PFSK-1 (cell line): Measurements from ENCODE around the gene SH3RF1.

Experiments used
- FOXP2 ChIP-seq: optimal IDR thresholded peaks from 2 replicates; pipeline ENCODE3; 2011; ENCODE audit warnings: borderline replicate concordance, control low read depth, inconsistent platforms; ENCODE audit not compliant: insufficient read depth; ENCODE audit errors: extremely low read length, extremely low read depth
- POLR2AphosphoS5 ChIP-seq: IDR thresholded peaks from 2 replicates; pipeline ENCODE4 v1.6.1; 2012; ENCODE audit warnings: low read depth, mild to moderate bottlenecking, control low read depth, low read length, moderate library complexity
- SIN3A ChIP-seq: IDR thresholded peaks from 2 replicates; pipeline ENCODE4 v1.6.1; 2012; ENCODE audit warnings: mild to moderate bottlenecking, low read length, moderate library complexity, borderline replicate concordance; ENCODE audit not compliant: insufficient read depth
- TAF1 ChIP-seq: IDR thresholded peaks from 2 replicates; pipeline ENCODE4 v1.6.1; 2012; ENCODE audit warnings: low read length, control low read depth, borderline replicate concordance; ENCODE audit not compliant: insufficient read depth
- TF ChIP-seq, protein P1 (sequence below), 2 experiments: IDR thresholded peaks; 2 replicates each; pipeline versions ENCODE4 v1.6.1 to v1.8.0; 2011 to 2012; ENCODE audit warnings: low read depth in 2 of 2, low read length in 2 of 2, control low read depth in 1 of 2, inconsistent platforms in 1 of 2, mild to moderate bottlenecking in 1 of 2, moderate library complexity in 1 of 2; ENCODE audit not compliant: insufficient read depth in 1 of 2

SH3RF1 gene

DNA sequence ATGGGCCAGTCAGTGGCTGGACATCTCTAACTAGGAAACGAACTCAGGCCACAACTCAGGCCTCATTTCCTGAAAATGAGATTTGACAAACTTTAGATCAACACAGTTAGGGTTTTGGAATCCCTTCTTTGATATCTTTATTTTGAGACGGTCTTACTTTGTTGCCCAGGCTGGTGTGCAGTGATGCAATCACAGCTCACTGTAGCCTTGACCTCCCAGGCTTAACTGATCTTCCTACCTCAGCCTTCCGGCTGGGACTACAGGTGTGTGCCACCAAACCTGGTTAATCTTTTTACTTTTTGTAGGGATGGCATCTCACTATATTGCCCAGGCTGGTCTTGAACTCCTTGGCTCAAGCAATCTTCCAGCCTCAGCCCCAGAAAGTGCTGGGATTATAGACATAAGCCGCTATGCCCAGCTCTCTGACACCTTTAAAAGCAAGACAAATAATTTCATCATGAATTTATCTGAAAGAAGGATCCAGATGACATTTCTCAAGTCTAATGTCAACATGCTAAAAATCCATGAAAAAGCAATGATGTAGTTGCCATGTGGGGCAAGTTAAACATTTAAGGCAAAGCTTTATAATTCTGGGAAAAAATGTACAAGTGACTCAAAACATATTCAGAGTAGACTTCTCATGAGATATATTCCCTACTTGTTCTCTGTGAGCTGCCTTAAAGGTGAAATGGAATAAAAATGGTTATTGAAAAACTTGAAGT is 171.6 kb downstream of the SH3RF1 start:
- TF ChIP-seq, protein P1, sequence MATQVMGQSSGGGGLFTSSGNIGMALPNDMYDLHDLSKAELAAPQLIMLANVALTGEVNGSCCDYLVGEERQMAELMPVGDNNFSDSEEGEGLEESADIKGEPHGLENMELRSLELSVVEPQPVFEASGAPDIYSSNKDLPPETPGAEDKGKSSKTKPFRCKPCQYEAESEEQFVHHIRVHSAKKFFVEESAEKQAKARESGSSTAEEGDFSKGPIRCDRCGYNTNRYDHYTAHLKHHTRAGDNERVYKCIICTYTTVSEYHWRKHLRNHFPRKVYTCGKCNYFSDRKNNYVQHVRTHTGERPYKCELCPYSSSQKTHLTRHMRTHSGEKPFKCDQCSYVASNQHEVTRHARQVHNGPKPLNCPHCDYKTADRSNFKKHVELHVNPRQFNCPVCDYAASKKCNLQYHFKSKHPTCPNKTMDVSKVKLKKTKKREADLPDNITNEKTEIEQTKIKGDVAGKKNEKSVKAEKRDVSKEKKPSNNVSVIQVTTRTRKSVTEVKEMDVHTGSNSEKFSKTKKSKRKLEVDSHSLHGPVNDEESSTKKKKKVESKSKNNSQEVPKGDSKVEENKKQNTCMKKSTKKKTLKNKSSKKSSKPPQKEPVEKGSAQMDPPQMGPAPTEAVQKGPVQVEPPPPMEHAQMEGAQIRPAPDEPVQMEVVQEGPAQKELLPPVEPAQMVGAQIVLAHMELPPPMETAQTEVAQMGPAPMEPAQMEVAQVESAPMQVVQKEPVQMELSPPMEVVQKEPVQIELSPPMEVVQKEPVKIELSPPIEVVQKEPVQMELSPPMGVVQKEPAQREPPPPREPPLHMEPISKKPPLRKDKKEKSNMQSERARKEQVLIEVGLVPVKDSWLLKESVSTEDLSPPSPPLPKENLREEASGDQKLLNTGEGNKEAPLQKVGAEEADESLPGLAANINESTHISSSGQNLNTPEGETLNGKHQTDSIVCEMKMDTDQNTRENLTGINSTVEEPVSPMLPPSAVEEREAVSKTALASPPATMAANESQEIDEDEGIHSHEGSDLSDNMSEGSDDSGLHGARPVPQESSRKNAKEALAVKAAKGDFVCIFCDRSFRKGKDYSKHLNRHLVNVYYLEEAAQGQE (IDR thresholded peaks at IDR 0.05; ENCODE audit: insufficient read depth in 1 of 2, low read depth in 2 of 2, low read length in 2 of 2): no peak
- TF ChIP-seq SIN3A (no peak), FOXP2 (no peak)

DNA sequence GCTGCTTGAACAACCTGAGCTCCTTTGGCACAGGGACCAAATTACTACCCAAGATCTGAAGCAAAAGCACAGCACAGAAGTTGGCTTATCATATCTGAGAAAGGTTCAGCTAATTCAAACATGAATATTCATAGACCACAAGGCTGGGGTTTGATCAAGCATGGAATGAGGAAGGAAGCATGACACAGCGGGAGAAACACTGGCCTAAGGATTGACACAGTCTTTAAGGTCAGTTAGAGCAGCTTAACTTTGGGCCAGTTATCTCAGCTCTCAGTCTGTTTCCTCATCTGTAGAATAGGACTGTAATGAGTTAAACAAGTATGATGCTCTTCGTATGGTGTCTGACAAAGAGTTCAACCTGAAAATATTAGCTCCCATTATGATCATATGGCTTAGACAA is 172.2 kb downstream of the SH3RF1 start:
- TF ChIP-seq, protein P1 (IDR thresholded peaks at IDR 0.05; ENCODE audit: insufficient read depth in 1 of 2, low read depth in 2 of 2, low read length in 2 of 2): no peak
- no peak for TF ChIP-seq TAF1
- TF ChIP-seq SIN3A: no peak
- no peak for TF ChIP-seq POLR2AphosphoS5
- no peak for TF ChIP-seq FOXP2

DNA sequence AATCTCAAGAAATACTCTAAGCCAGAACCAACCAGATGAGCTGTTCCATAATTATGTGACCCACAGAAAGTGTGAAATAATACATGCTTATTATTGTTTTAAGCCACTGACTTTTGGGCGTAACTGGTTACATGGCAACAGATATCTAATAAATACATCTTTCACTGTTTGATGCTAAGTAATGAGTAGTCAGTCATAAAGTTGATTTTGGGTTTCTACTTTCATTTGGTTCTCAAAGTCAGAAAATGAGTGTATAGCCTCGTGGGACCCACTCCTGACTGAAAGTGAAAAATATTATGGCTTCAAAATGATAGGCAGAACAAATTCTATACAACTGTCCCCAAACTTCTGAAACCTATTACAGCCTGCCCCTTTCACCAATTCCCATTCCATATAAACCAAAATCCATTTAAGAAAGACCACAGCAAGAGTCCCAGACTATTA is 172.7 kb downstream of the SH3RF1 start:
- TF ChIP-seq SIN3A (no peak), POLR2AphosphoS5 (no peak), TAF1 (no peak), FOXP2 (no peak)
- TF ChIP-seq, protein P1 (IDR thresholded peaks at IDR 0.05; ENCODE audit: insufficient read depth in 1 of 2, low read depth in 2 of 2, low read length in 2 of 2): no peak

DNA sequence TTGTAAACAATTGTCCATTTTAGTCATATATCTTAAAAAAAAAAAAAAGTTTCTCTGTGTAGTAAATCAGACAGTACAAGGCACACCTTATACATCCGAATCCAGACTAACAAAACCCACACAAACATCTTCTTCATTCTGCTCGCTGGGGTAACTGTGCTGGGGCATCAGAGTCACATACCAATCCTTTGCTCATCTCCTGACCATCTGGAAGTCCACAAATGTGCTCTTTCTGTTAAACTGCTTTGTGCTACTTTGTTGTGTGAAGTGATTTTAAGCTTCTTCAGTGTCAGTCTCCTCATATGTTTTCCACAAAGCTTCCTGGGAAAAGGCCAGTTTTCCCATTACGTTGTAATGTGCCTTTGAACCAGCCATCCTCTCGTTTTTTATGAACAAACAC is 174.5 kb downstream of the SH3RF1 start:
- TF ChIP-seq FOXP2 (no peak), SIN3A (no peak)

DNA sequence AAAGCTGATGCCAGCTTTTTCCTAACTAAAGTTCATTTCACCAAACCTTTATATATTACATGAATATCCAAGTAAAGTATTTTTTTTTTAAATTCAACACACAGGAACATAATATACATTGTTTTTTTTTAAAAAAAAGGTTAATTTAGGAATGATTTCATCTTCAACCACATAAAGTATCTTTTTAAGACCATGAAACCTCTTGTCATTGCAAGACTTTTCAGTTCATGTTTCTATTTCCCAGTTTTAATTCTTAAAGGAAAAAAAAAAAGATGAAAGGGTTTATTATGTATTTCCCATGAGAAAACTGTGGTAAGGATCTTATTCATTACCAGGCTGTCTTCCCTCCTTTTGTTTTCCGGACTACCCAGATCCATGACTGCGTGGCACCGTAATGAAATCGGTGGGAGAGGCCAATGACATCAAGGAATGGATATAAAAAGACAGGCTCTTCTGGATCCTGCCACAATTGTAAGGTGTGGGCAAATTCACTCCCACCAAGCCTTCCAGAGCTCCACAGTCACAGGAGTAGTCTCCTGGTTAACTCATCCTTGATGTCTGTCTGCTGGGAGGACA is 176.0 kb downstream of the SH3RF1 start:
- TF ChIP-seq TAF1 (no peak), SIN3A (no peak), FOXP2 (no peak), POLR2AphosphoS5 (no peak)
- TF ChIP-seq, protein P1 (IDR thresholded peaks at IDR 0.05; ENCODE audit: insufficient read depth in 1 of 2, low read depth in 2 of 2, low read length in 2 of 2): no peak
